Astrocyte of the spinal cord (primary cell): ENCODE results near the gene TTF2.

Experiments used
- DNase-seq: peaks from one replicate; pipeline ENCODE4 v3.0.0; 2011; ENCODE audit warnings: low read depth, low spot score
- H3K4me3 ChIP-seq: 2 replicates; pipeline ENCODE4 v1.5.1; 2011; ENCODE audit warnings: low read depth, mild to moderate bottlenecking, low read length, moderate library complexity
- CTCF ChIP-seq: IDR thresholded peaks from 2 replicates; pipeline ENCODE4 v1.5.1; 2012; ENCODE audit warnings: low read depth, mild to moderate bottlenecking, low read length, inconsistent platforms
- in situ Hi-C: cut with HindIII; loops from 2 replicates; pipeline ENCODE4 v1.10.0; 2017; ENCODE audit warnings: low sequenced_read_pairs

TTF2 gene

GRCh38 chr1:117051224-117052064 lies 8.7 kb upstream of the TTF2 start:
- TF ChIP-seq CTCF = no peak
- in situ Hi-C loops = no loop called here
- no peak overlapping the region for H3K4me3 ChIP-seq
- no peak for DNase-seq

- in situ Hi-C loops = no loop called here
- DNase-seq = no peak
- no peak overlapping the region for H3K4me3 ChIP-seq
- no peak for TF ChIP-seq CTCF
Measured at GRCh38 chr1:117054068-117054467, 6.1 kb upstream of the TTF2 start.

GRCh38 chr1:117058810-117059209 lies 1.3 kb upstream of the TTF2 start:
- H3K4me3 ChIP-seq = peak overlapping the region; percentile 81
- in situ Hi-C loops = no loop called here
- TF ChIP-seq CTCF = no peak
- DNase-seq = no peak

- peak overlapping the region; percentile 81 for H3K4me3 ChIP-seq
- no peak for DNase-seq
- no peak for TF ChIP-seq CTCF
- in situ Hi-C loops = no loop called here
Measured at GRCh38 chr1:117059334-117059677, 820 bp upstream of the TTF2 start.

GRCh38 chr1:117060441-117061317 lies 553 bp downstream of the TTF2 start:
- peak overlapping the region; percentile 81 for H3K4me3 ChIP-seq
- no peak for TF ChIP-seq CTCF
- in situ Hi-C loops = no loop called here
- peak; percentile 48 for DNase-seq

- no peak for TF ChIP-seq CTCF
- peak; percentile 87 for DNase-seq
- H3K4me3 ChIP-seq = no peak overlapping the region
- in situ Hi-C loops = no loop called here
Measured at GRCh38 chr1:117061986-117062415, 1.9 kb downstream of the TTF2 start.
